Stimulated activated CD4-positive, alpha-beta T cell treated with anti-CD3 and anti-CD28 coated beads, TNF-alpha, amount 100 ng/mL, for 1 hour (primary cell): ENCODE data around the gene KIFC1.
A peak's percentile ranks its signal among the peaks of the same experiment; 100 is the strongest.

ENCODE experiments used
- DNase-seq, 3 donors: peaks; one replicate each; pipeline ENCODE4 v3.0.0-alpha.2; 2020; ENCODE audit warnings: low read depth in 3 of 3, low spot score in 1 of 3

Gene KIFC1

GRCh38 chr6:33424855-33425667 is 33.4 kb downstream of the KIFC1 start:
- no peak for DNase-seq

- peak; percentile 47 to 66 (median 63) for DNase-seq
Observed at GRCh38 chr6:33425668-33426577, 34.3 kb downstream of the KIFC1 start.

GRCh38 chr6:33426590-33427511 is 35.2 kb downstream of the KIFC1 start:
- DNase-seq, result no peak

- DNase-seq, result peak in 2 of 3 donors; percentile 42 to 49
Observed at GRCh38 chr6:33427585-33428223, 36.1 kb downstream of the KIFC1 start.

- no peak for DNase-seq
Observed at GRCh38 chr6:33428224-33428965, 36.8 kb downstream of the KIFC1 start.

- DNase-seq, result no peak
Observed at GRCh38 chr6:33428966-33429749, 37.5 kb downstream of the KIFC1 start.

GRCh38 chr6:33429750-33430052 is 38.1 kb downstream of the KIFC1 start:
- DNase-seq, result no peak

- no peak for DNase-seq
Observed at GRCh38 chr6:33430334-33430733, 38.7 kb downstream of the KIFC1 start.

- DNase-seq, result peak in 2 of 3 donors; percentile 58 to 59
Observed at GRCh38 chr6:33430991-33431879, 39.6 kb downstream of the KIFC1 start.

GRCh38 chr6:33431880-33432541 is 40.4 kb downstream of the KIFC1 start:
- no peak for DNase-seq

- no peak for DNase-seq
Observed at GRCh38 chr6:33432546-33432945, 40.9 kb downstream of the KIFC1 start.

GRCh38 chr6:33433001-33433543 is 41.4 kb downstream of the KIFC1 start:
- no peak for DNase-seq

- no peak for DNase-seq
Observed at GRCh38 chr6:33433544-33434191, 42.0 kb downstream of the KIFC1 start.

GRCh38 chr6:33434961-33435360 is 43.3 kb downstream of the KIFC1 start:
- DNase-seq, result no peak

GRCh38 chr6:33437666-33438065 is 46.0 kb downstream of the KIFC1 start:
- DNase-seq, result no peak

- no peak for DNase-seq
Observed at GRCh38 chr6:33438978-33439594, 47.5 kb downstream of the KIFC1 start.
